Upper lobe of right lung (tissue), 1 donor: ENCODE data around the gene UXS1. TPM values are rescaled to one million over a fixed set of nuclear protein-coding genes. Genes with fewer than 3 reads are reported as not detected.

ENCODE experiments used
- ATAC-seq: fragments of 200-7000 bp; cut with Tn5 transposase; one replicate; pipeline ENCODE4 v1.9.1; 2020; ENCODE audit warnings: mild to moderate bottlenecking, moderate library complexity
- DNase-seq: peaks from one replicate; pipeline ENCODE4 v3.0.0-alpha.2; 2020
- H3K27ac ChIP-seq: fragments of 200-600 bp; one replicate; pipeline ENCODE4 v1.8.0; 2022
- H3K27me3 ChIP-seq: fragments of 200-600 bp; one replicate; pipeline ENCODE4 v1.8.0; 2022; ENCODE audit warnings: mild to moderate bottlenecking
- H3K36me3 ChIP-seq: fragments of 200-600 bp; one replicate; pipeline ENCODE4 v1.8.0; 2022
- H3K4me1 ChIP-seq: fragments of 200-600 bp; one replicate; pipeline ENCODE4 v1.8.0; 2022
- H3K4me3 ChIP-seq: fragments of 200-600 bp; one replicate; pipeline ENCODE4 v1.8.0; 2022; ENCODE audit warnings: mild to moderate bottlenecking
- H3K9me3 ChIP-seq: fragments of 200-600 bp; one replicate; pipeline ENCODE4 v1.8.0; 2022
- CTCF ChIP-seq: fragments of 200-600 bp; IDR thresholded peaks from one replicate; pipeline ENCODE4 v1.8.0; 2022; ENCODE audit warnings: antibody characterized with exemption
- intact Hi-C: fragments of 100-400 bp; cut with DNase I; formaldehyde crosslinking; loops from one replicate; pipeline ENCODE4 v1.11.0; 2022
- total RNA-seq: library from RNA; stranded (reverse); fragmentation: NEBNext Ultra II Directional; extraction: Animal tissue kit (Norgen Biotek cat#: 25700); gene quantifications from one replicate; pipeline ENCODE4 v1.2.1, GENCODE V29; 2021
- donor health status: DM: no; HTN: yes; CAD: no; lungs with severe emphysema.

Gene UXS1
- total RNA-seq, 1 donor from 2014 or later: 64.8 TPM

- no peaks in the 10 kb centered on the region for H3K9me3 ChIP-seq
- intact Hi-C loops: no loop called here
- no peak for TF ChIP-seq CTCF
- no peaks in the 10 kb centered on the region for H3K27me3 ChIP-seq
- no peak overlapping the region for H3K27ac ChIP-seq
- no peak overlapping the region for H3K4me3 ChIP-seq
- H3K36me3 ChIP-seq: no peaks in the 10 kb centered on the region
- DNase-seq: no peak
- peaks cover 15% of the 10 kb centered on the region for H3K4me1 ChIP-seq
- no peak for ATAC-seq
Measured at GRCh38 chr2:106185475-106186184, 8.5 kb downstream of the UXS1 start.

- H3K4me1 ChIP-seq: peaks cover 15% of the 10 kb centered on the region
Measured at GRCh38 chr2:106184857-106185256, 9.2 kb downstream of the UXS1 start.

GRCh38 chr2:106184394-106184793, 9.7 kb downstream of the UXS1 start:
- ATAC-seq (peak; percentile 31), DNase-seq (no peak)
- Histone ChIP-seq H3K27me3 (no peaks in the 10 kb centered on the region), H3K9me3 (no peaks in the 10 kb centered on the region), H3K36me3 (no peaks in the 10 kb centered on the region), H3K4me1 (peaks cover 10% of the 10 kb centered on the region), H3K27ac (no peak overlapping the region), H3K4me3 (no peak overlapping the region)
- no peak for TF ChIP-seq CTCF
- intact Hi-C loops: no loop called here

More at GRCh38 chr2:106184857-106185256, 9.2 kb downstream of the UXS1 start:
- Histone ChIP-seq H3K4me3 (no peak overlapping the region), H3K27me3 (no peaks in the 10 kb centered on the region), H3K27ac (no peak overlapping the region), H3K36me3 (no peaks in the 10 kb centered on the region), H3K9me3 (no peaks in the 10 kb centered on the region)
- no peak for TF ChIP-seq CTCF
- intact Hi-C loops: no loop called here
- DNase-seq: no peak
- ATAC-seq: no peak

GRCh38 chr2:106183101-106183696, 10.9 kb downstream of the UXS1 start:
- peak; percentile 23 for ATAC-seq
- Histone ChIP-seq H3K27me3 (no peaks in the 10 kb centered on the region), H3K36me3 (no peaks in the 10 kb centered on the region), H3K27ac (peak overlapping the region; percentile 25), H3K9me3 (no peaks in the 10 kb centered on the region), H3K4me3 (no peak overlapping the region), H3K4me1 (peaks cover 4% of the 10 kb centered on the region)
- TF ChIP-seq CTCF: no peak
- intact Hi-C loops: no loop called here
- no peak for DNase-seq

GRCh38 chr2:106181064-106181463, 13.0 kb downstream of the UXS1 start:
- no peak for DNase-seq
- no peak overlapping the region for H3K4me3 ChIP-seq
- no peaks in the 10 kb centered on the region for H3K27me3 ChIP-seq
- H3K4me1 ChIP-seq: peaks cover 5% of the 10 kb centered on the region
- no peak overlapping the region for H3K27ac ChIP-seq
- H3K36me3 ChIP-seq: no peaks in the 10 kb centered on the region
- ATAC-seq: no peak
- TF ChIP-seq CTCF: no peak
- intact Hi-C loops: no loop called here
- H3K9me3 ChIP-seq: no peaks in the 10 kb centered on the region
